GM20431 (cell line): ENCODE data around the gene PAAF1.

Source experiments
- in situ Hi-C: fragments of 300-500 bp; cut with MseI, MboI; formaldehyde crosslinking; loops from one replicate; pipeline ENCODE4 v1.15.0; 2020; ENCODE audit warnings: low sequenced_read_pairs; ENCODE audit not compliant: unreplicated experiment

Gene PAAF1

GRCh38 chr11:73940801-73941570 lies 64.2 kb downstream of the PAAF1 start:
- in situ Hi-C loops, result no loop called here

DNA sequence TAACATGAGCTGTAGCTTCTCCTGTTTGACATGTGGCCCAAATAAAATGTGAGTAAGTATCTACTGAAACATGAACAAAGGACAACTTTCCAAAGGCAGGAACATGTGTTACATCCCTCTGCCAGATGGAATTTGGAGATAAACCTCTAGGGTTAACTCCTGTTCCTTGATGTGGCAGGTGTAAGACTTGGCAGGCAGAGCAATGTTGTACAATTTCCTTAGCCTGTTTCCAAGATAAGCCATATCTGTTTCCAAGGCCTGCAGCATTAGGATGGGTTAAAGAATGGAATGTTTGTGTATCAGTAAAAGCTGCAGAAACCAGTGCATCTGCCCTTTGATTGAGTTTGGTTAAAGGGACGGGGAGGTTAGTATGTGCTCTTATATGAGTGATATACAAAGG lies 65.2 kb downstream of the PAAF1 start:
- in situ Hi-C loops, result no loop called here

DNA sequence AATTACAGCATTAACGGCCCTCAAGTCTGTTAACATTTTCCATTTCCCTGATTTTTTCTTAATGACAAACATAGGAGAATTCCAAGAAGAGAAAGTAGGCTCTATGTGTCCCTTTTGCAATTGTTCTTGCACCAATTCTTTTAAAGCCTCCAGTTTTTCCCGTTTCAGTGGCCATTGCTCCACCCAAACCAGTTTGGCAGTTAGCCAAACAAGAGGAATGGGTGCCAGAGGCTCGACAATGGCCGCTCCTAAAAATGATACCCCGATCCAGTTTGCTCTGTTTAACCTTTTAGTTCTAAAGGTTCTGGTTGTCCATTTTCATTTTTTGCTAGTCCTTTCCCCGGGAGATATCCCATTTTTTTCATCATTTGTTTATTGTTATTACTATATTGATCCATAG lies 67.3 kb downstream of the PAAF1 start:
- in situ Hi-C loops, result no loop called here

- in situ Hi-C loops, result no loop called here
Measured at GRCh38 chr11:73944901-73945300, 68.1 kb downstream of the PAAF1 start.

DNA sequence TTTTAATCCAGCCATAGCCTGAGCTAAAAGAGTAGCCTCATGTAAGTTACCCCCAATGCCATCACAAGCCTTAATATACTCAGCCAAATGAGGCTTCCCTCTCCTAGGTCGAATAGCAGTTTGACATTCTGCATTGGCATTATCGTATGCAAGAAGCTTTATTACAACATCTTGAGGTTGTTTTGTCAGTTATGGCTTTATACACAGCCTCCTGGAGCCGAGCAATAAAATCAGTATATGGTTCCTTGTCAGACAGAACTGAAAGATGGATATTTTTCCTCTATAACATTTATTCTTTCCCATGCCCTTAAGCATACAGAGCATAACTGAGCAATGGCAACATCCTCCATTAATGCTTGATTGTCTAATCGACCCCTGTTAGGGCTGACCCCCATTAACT lies 68.6 kb downstream of the PAAF1 start:
- in situ Hi-C loops, result no loop called here

GRCh38 chr11:73946798-73947458 lies 70.1 kb downstream of the PAAF1 start:
- in situ Hi-C loops, result no loop called here

GRCh38 chr11:73949246-73949645 lies 72.4 kb downstream of the PAAF1 start:
- in situ Hi-C loops, result no loop called here

- in situ Hi-C loops, result no loop called here
Measured at GRCh38 chr11:73949912-73950311, 73.1 kb downstream of the PAAF1 start.

DNA sequence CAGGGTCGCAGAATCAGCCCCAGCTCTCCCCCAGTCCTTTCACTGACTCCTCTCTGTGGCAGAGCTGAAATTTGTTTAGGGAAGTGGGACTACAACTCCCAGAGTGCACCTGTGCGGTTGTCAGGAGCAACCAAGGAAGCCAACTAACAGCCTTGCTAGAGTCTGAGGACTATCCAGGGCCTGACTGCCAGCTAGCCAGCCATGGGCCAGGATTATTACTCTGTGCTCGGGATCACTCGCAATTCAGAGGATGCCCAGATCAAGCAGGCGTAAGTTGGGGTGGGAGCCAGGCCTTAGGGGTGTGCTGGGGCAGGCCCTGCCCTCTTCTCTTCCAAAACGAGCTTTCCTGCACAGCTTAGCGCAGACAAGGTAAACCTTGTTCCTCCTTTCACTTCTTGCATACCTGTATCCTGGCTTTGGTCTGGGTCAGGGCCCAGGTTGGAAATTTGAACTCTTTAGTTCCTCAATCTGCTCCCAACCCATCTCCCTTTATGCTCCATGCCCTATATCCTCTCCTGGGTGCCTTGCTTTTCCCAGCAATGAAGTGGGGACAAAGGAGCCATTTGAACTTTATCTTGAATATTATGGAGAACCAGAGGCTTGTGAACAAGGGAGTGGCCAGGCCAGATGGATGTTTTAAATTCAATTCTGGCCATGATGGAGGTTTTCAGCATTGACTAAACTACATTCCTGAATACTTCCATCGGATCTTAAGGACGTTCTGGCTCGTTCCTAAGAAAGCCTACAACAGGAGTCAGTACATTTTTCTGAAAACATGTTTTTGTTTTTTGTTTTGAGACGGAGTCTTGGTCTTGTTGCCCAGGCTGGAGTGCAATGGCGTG lies 74.3 kb downstream of the PAAF1 start, which contains the start of gene DNAJB13:
Gene DNAJB13 (plus strand): TSS at position 158 of the 842 bp plus-strand sequence. CDS start 44 bp downstream, at position 202.
- in situ Hi-C loops, result no loop called here

- in situ Hi-C loops, result no loop called here
Measured at GRCh38 chr11:73951797-73952196, 75.0 kb downstream of the PAAF1 start.

DNA sequence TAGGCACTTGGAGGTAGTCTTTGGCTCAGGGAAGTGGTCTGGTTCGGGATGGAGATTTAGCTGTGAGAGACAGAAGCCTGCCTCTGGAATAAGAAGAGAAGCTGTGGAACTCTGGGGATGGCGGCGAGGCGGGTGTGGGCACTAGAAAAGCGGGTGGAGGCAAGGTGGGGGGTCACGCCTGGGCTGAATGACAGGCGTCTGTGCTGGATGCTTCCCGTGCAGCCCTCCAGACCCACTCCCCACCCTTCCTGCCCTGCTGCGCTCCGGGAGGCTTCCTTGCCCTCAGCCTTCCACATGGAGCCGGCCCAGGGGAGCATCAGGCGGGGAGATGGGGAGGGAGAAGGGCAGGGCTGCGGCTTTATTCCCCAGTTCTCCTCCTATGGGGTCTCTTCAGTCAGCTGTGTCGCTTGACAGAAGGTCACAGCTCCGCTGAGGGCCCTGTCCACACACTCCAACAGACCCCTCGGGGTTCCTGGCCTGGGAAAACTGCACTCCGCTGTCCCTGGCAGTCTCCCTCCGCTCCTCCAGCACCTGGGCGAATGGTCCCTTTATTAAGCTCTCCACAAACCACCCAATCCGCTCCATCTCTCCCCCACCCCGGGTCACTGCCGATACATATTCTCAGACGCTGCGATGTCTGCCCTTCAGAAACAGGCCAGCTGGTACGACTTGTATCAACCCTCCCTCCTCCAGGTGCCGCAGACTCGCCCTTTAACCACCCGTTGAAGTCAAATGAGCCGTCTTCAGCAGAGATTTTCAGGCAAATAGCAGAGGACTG lies 80.3 kb downstream of the PAAF1 start:
- in situ Hi-C loops, result no loop called here

DNA sequence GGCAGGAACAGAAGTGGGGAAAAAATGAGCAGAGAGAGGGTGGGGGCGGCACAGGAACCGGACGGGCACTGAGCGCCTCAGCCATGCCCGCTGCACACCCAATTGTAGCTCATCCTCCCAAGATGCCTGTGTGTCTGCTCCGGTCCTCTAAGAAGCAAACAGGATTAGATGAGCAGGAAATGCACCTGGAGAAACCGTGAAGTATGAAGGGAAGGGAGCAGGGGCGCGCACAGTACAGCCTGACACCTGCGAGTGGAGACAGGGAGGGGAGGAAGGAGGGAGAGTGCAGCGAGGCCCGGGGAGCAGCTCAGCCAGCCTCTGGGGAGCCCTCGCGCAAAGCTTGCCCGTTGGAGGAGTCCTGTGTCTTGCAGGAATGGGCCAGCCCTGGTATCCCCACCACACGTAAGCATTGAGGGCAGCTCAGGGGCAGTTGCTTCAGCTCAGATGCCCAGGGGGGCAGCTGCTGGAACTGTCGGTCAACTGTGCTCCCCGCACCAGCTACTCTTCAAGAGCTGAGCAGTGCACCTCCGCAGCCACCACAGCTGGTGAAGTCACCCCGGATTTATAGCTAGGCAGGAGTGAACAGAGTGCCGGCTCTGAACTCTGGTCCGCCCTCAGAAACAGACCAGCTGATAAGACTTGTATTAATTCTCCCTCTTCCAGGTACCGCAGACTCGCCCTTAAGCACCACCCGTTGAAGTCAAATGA lies 81.0 kb downstream of the PAAF1 start:
- in situ Hi-C loops, result no loop called here

GRCh38 chr11:73958521-73959141 lies 81.8 kb downstream of the PAAF1 start:
- in situ Hi-C loops, result no loop called here

DNA sequence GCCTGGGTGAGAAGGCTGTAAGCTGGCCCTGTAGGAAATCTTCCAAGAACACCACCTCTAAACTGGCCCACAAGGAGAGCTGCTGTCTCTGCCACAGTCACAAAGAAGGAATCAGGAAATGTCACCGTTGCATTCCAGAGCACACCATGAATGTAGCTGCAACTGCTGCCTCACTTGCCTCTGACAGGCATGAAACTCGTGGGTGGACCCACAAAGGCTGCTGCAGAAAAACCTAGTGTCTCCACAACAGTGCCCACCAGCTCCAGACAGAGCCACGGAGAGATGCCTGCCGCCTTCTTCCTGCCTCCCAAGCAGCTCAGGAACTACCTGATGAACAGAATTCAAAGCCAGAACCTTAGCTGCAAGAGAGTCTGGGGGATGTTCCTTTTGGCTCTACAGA lies 84.5 kb downstream of the PAAF1 start:
- in situ Hi-C loops, result no loop called here

GRCh38 chr11:73962101-73962705 lies 85.4 kb downstream of the PAAF1 start:
- in situ Hi-C loops, result no loop called here

DNA sequence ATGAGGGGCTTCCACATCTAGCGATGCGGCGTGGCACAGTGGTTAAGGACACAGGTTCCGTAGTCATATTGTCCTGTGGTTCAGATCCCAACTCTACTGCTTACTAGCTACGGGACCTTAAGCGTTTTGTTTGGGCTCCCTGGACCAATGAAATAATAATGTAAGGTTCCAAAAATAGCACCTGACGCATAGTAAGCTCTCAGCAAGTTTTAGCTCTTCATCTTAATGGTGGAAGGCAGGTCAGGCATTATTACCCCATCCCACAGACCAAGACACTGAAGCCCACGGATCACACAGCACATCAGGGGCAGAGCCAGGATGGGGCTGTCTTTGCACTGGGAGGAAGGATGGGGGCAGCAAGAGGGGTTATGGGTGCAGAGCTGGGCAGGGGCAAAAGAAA lies 87.1 kb downstream of the PAAF1 start:
- in situ Hi-C loops, result no loop called here

GRCh38 chr11:73965076-73965763 lies 88.4 kb downstream of the PAAF1 start:
- in situ Hi-C loops, result no loop called here

GRCh38 chr11:73965764-73966121 lies 88.9 kb downstream of the PAAF1 start:
- in situ Hi-C loops, result no loop called here
